GM18867 (cell line): ENCODE data around the gene UMODL1.

Source experiments
- ATAC-seq: cut with Tn5 transposase; IDR thresholded peaks from one replicate; pipeline ENCODE4 v1.9.1; 2021; ENCODE audit warnings: mild to moderate bottlenecking, moderate library complexity; ENCODE audit not compliant: unreplicated experiment

Gene UMODL1

GRCh38 chr21:42039911-42040351 is 31.2 kb upstream of the UMODL1 start:
- no peak for ATAC-seq

- no peak for ATAC-seq
These were observed 30.5 kb upstream of the UMODL1 start for GRCh38 chr21:42040411-42041180.

- ATAC-seq, result no peak
These were observed 29.9 kb upstream of the UMODL1 start for GRCh38 chr21:42041246-42041645.

- no peak for ATAC-seq
These were observed 29.4 kb upstream of the UMODL1 start for GRCh38 chr21:42041711-42042110.

GRCh38 chr21:42042651-42043050 is 28.5 kb upstream of the UMODL1 start:
- ATAC-seq, result no peak

GRCh38 chr21:42043201-42043895 is 27.8 kb upstream of the UMODL1 start:
- ATAC-seq, result no peak

- no peak for ATAC-seq
These were observed 27.2 kb upstream of the UMODL1 start for GRCh38 chr21:42043961-42044360.

- ATAC-seq, result no peak
These were observed 26.1 kb upstream of the UMODL1 start for GRCh38 chr21:42044871-42045495.

GRCh38 chr21:42047821-42048613 is 23.1 kb upstream of the UMODL1 start:
- no peak for ATAC-seq

- ATAC-seq, result no peak
These were observed 22.1 kb upstream of the UMODL1 start for GRCh38 chr21:42048870-42049577.

GRCh38 chr21:42049578-42050430 is 21.3 kb upstream of the UMODL1 start:
- no peak for ATAC-seq

- ATAC-seq, result no peak
These were observed 19.3 kb upstream of the UMODL1 start for GRCh38 chr21:42051788-42052187.

- ATAC-seq, result no peak
These were observed 15.7 kb upstream of the UMODL1 start for GRCh38 chr21:42055425-42055824.

GRCh38 chr21:42056468-42056867 is 14.6 kb upstream of the UMODL1 start:
- no peak for ATAC-seq

GRCh38 chr21:42056996-42057689 is 14.0 kb upstream of the UMODL1 start:
- no peak for ATAC-seq

- no peak for ATAC-seq
These were observed 13.2 kb upstream of the UMODL1 start for GRCh38 chr21:42057851-42058437.

GRCh38 chr21:42058631-42059111 is 12.4 kb upstream of the UMODL1 start:
- ATAC-seq, result no peak

- ATAC-seq, result no peak
These were observed 12.0 kb upstream of the UMODL1 start for GRCh38 chr21:42059141-42059540.
